Lower leg skin (tissue), 4 donors: ENCODE measurements around the gene GRIN3A. TPM values are rescaled to one million over a fixed set of nuclear protein-coding genes. Genes with fewer than 3 reads are reported as not detected.

ENCODE experiments used
- DNase-seq, 2 donors: peaks; one replicate each; pipeline ENCODE4 v3.0.0-alpha.2; 2019; ENCODE audit warnings: low spot score in 2 of 2
- H3K4me3 ChIP-seq: fragments of 200-600 bp; sonication (generic); 2 replicates; pipeline ENCODE4 v1.5.1; 2017; ENCODE audit warnings: mild to moderate bottlenecking, low read depth; ENCODE audit not compliant: poor library complexity, severe bottlenecking
- POLR2A ChIP-seq, 2 donors: fragments of 450-650 bp; IDR thresholded peaks; one replicate each; pipeline ENCODE4 v1.6.1; 2016 to 2017; ENCODE audit warnings: antibody characterized with exemption in 2 of 2, mild to moderate bottlenecking in 1 of 2, moderate library complexity in 1 of 2
- WGBS, 2 donors: methylation state at CpG; one replicate each; pipeline ENCODE4 v1.1.5; 2018; 5-methylcytosine and 5-hydroxymethylcytosine counted together
- intact Hi-C: fragments of 100-400 bp; cut with DNase I; formaldehyde crosslinking; loops from one replicate; pipeline ENCODE4 v1.15.0; 2023; ENCODE audit warnings: low total_unique reads
- total RNA-seq, 4 donors: library from RNA; depleted of rRNA; stranded (reverse); fragments of >200 nt; gene quantifications; one replicate each; pipeline ENCODE4 v1.1.0, GENCODE V29; 2016
- TF ChIP-seq, protein P1 (sequence below), 3 donors: fragments of 450-650 bp; IDR thresholded peaks; one replicate each; pipeline ENCODE4 v1.5.1; 2016; ENCODE audit warnings: antibody characterized with exemption in 3 of 3, mild to moderate bottlenecking in 3 of 3, moderate library complexity in 2 of 3

The GRIN3A gene
- total RNA-seq, 4 donors from 2014 or later = not detected

- intact Hi-C loops = no loop called here
- no peak for DNase-seq
- no peak overlapping the region for H3K4me3 ChIP-seq
- no peak for TF ChIP-seq POLR2A (IDR thresholded peaks at IDR 0.05)
- TF ChIP-seq, protein P1, sequence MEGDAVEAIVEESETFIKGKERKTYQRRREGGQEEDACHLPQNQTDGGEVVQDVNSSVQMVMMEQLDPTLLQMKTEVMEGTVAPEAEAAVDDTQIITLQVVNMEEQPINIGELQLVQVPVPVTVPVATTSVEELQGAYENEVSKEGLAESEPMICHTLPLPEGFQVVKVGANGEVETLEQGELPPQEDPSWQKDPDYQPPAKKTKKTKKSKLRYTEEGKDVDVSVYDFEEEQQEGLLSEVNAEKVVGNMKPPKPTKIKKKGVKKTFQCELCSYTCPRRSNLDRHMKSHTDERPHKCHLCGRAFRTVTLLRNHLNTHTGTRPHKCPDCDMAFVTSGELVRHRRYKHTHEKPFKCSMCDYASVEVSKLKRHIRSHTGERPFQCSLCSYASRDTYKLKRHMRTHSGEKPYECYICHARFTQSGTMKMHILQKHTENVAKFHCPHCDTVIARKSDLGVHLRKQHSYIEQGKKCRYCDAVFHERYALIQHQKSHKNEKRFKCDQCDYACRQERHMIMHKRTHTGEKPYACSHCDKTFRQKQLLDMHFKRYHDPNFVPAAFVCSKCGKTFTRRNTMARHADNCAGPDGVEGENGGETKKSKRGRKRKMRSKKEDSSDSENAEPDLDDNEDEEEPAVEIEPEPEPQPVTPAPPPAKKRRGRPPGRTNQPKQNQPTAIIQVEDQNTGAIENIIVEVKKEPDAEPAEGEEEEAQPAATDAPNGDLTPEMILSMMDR (IDR thresholded peaks at IDR 0.05) = no peak
- WGBS, 2 donors = 84% methylated on average over 5 of the region's 5 CpGs
These were observed 15.3 kb upstream of the GRIN3A start for GRCh38 chr9:101753716-101754115.

- WGBS, 2 donors = 91% methylated on average over 2 of the region's 2 CpGs
- no peak overlapping the region for H3K4me3 ChIP-seq
- TF ChIP-seq POLR2A (IDR thresholded peaks at IDR 0.05) = no peak
- TF ChIP-seq, protein P1 (IDR thresholded peaks at IDR 0.05) = no peak
- DNase-seq = no peak
- intact Hi-C loops = no loop called here
These were observed 13.4 kb upstream of the GRIN3A start for GRCh38 chr9:101751895-101752294.

GRCh38 chr9:101739311-101739710, 864 bp upstream of the GRIN3A start:
- no peak for DNase-seq
- intact Hi-C loops = no loop called here
- H3K4me3 ChIP-seq = no peak overlapping the region
- TF ChIP-seq, protein P1 (IDR thresholded peaks at IDR 0.05) = no peak
- TF ChIP-seq POLR2A (IDR thresholded peaks at IDR 0.05) = no peak
- WGBS, 2 donors = 9 to 13% methylated on average over 2 of the region's 2 CpGs

- intact Hi-C loops = no loop called here
- no peak for TF ChIP-seq POLR2A (IDR thresholded peaks at IDR 0.05)
- TF ChIP-seq, protein P1 (IDR thresholded peaks at IDR 0.05) = no peak
- 1% methylated on average over 33 to 55 of the region's 78 CpGs for WGBS, 2 donors
- DNase-seq = no peak
- peak overlapping the region; percentile 4 for H3K4me3 ChIP-seq
These were observed 512 bp downstream of the GRIN3A start for GRCh38 chr9:101737705-101738565.

DNA sequence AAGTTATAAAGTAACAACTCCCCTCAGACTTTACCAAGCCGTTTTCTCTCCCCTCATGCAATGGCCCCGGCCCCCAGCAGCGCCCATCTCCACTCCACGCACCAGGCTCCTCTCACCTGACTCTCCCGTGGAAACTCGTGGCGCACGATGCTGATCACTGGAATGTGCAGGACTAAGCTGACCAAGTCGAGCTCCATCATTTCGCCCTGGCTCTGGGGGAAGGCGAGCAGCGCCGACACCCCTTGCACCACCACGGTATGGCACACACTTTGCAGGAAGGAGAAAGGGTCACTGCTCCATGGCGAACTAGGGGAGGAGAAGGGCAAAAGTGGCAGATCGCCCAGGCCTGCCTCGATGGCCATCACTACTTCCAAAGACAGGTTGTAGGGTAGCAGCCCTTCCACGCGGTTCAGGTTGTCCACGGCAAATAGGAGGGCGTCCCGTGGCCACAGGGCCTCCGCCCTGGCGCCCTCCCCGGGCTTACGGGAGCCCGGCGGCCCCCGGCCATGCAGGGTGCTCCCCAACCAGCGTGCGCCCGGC, 1.2 kb downstream of the GRIN3A start:
- TF ChIP-seq POLR2A (IDR thresholded peaks at IDR 0.05) = no peak
- TF ChIP-seq, protein P1 (IDR thresholded peaks at IDR 0.05) = no peak

More for the DNA sequence above, 1.2 kb downstream of the GRIN3A start:
- 11 to 15% methylated on average over 24 to 32 of the region's 32 CpGs for WGBS, 2 donors
- no peak for DNase-seq
- no peak overlapping the region for H3K4me3 ChIP-seq
- intact Hi-C loops = no loop called here
